Measurements from ENCODE around the gene SH3GL1. TPM values are rescaled to one million over a fixed set of nuclear protein-coding genes. Genes with fewer than 3 reads are reported as not detected.

SH3GL1 gene
- total RNA-seq, 4 donors from 2014 or later: 109 to 117 (median 112) TPM

DNA sequence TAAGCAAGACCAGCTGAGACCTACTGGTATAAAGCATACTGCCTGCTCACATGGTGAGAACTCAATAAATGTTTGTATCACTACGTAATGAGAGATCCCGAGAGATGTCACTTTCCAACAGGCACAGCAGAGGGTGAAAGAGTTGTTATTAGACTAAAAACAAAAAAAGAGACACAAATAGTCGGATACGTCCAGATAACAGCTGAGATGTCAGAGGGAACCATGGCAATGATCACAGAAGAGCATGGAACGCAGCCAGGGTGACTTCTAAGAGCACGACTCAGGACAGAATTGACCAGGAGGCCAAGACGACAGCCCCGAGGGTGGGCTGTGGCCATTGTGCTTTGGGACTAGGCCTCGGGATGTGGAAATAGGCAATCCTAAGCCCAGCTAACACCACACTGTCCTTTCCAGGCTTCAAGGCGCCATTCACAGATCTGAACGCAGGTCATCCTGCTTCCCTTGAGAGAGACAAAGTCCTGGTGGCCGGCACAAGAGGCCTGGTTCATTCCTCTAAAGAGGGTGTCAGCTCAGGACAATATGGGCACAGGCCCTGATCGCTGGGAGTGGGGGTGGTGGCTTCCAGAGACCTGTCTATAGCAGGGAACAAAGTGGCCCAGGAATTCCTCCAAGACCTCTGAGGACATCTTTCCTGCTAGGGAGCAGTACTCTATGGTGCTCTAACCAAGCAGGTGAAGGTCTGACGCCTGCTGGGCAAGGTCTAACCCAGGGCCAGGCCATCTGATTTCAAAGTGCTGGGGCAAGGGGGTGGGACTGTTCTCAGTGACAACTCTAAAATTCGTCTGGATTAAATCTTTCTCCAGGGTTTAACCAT is 3.2 kb downstream of the SH3GL1 start:
- intact Hi-C loops (cut with DNase I; ENCODE audit: low total_unique reads): no loop called here
- WGBS, 2 donors: 62 to 69% methylated on average over 14 to 15 of the region's 15 CpGs
- DNase-seq (ENCODE audit: low spot score in 2 of 2): no peak
- TF ChIP-seq POLR2A (IDR thresholded peaks at IDR 0.05): no peak
- TF ChIP-seq, protein P1, sequence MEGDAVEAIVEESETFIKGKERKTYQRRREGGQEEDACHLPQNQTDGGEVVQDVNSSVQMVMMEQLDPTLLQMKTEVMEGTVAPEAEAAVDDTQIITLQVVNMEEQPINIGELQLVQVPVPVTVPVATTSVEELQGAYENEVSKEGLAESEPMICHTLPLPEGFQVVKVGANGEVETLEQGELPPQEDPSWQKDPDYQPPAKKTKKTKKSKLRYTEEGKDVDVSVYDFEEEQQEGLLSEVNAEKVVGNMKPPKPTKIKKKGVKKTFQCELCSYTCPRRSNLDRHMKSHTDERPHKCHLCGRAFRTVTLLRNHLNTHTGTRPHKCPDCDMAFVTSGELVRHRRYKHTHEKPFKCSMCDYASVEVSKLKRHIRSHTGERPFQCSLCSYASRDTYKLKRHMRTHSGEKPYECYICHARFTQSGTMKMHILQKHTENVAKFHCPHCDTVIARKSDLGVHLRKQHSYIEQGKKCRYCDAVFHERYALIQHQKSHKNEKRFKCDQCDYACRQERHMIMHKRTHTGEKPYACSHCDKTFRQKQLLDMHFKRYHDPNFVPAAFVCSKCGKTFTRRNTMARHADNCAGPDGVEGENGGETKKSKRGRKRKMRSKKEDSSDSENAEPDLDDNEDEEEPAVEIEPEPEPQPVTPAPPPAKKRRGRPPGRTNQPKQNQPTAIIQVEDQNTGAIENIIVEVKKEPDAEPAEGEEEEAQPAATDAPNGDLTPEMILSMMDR (IDR thresholded peaks at IDR 0.05): no peak
- H3K4me3 ChIP-seq (ENCODE audit: low read depth, poor library complexity, severe bottlenecking): no peak overlapping the region

DNA sequence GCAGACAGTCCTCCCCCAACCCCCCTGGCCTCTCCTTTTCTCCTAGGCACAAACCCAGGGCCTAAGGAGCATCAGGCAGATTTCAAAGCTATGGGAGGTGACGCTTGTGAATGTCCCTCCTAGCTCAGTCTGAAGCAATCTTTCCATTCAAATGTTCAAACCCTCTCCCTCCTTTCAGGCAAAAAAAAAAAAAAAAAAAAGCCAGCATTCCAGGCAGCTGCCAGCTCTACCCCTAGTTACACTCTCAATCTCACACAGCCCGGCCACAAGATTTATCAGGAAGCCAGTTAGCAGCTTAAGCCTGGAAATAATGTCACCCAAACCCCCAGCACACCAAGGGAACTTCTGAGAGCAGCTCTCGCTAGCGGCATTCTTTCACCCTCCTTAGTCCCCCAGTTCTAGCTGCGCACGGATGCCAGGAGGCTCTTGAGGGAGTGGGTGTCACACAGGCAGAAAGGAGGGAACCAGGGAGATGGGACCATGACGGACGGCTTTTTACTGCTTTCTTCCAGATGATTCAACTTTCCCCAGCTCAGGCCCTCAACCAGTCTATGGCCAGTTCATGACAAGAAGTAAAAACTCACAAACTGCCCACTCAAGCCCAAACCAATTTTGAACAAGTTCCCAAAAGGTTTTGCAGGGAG is 6.3 kb downstream of the SH3GL1 start:
- DNase-seq (ENCODE audit: low spot score in 2 of 2): no peak
- H3K4me3 ChIP-seq (ENCODE audit: low read depth, poor library complexity, severe bottlenecking): no peak overlapping the region
- whole genome bisulfite sequencing, 2 donors: 33 to 53% methylated on average over 8 of the region's 8 CpGs
- intact Hi-C loops (cut with DNase I; ENCODE audit: low total_unique reads): no loop called here
- TF ChIP-seq POLR2A (IDR thresholded peaks at IDR 0.05): no peak
- TF ChIP-seq, protein P1 (IDR thresholded peaks at IDR 0.05): no peak

DNA sequence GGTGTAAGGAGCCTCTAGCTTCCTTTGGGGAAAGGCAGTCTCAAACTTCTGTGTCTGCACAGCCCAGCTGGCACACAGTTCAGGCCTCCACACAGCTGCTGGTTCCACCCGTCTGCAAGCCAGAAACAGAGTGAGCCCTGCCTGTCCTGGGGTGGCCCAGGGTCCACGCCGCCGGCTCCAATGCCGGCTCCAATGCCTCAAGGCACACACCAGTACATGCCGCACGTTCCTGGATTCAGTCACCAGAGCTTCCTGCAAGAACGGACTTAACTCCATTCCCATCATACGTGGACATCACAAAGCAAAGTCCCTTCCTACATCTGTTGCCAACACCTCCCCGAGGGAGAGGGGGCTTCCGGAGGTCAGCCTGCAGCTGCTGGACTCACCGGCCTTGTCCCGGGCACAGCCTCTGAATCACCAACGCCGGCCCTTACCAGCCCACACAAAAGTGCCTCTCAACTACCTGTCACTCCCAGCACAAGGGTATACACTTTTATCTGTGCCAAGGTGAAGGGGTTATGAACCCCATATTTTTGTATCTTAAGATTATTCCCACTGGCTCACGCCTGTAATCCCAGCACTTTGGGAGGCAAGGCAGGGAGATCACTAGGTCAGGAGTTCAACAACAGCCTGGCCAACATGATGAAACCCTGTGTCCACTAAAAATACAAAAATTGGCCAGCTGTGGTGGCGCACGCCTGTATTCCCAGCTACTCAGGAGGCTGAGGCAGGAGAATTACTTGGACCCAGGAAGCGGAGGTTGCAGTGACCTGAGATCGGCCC is 8.5 kb downstream of the SH3GL1 start:
- WGBS, 2 donors: 39 to 42% methylated on average over 20 of the region's 20 CpGs
- TF ChIP-seq POLR2A (IDR thresholded peaks at IDR 0.05): no peak
- TF ChIP-seq, protein P1 (IDR thresholded peaks at IDR 0.05): no peak
- no peak overlapping the region for H3K4me3 ChIP-seq (ENCODE audit: low read depth, poor library complexity, severe bottlenecking)
- no peak for DNase-seq (ENCODE audit: low spot score in 2 of 2)
- intact Hi-C loops (cut with DNase I; ENCODE audit: low total_unique reads): no loop called here

DNA sequence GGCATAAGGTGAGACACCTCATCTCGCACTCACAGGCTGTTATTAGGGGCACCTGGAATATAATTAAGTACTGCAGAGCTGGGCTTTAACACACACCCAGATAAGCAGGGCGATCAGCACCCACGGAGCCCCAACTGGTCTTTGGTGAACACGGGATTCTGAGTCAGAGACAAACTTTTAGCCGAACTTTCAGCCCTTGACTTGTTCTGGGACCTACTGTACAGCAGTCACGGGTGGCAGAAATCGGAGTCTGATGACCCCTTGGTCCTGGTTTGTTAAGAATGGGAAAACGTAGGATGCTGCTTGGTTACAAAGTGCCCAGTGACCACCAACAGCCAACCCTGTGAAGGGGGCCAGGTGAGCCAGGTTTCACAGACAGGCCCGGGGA is 9.0 kb downstream of the SH3GL1 start:
- TF ChIP-seq, protein P1 (IDR thresholded peaks at IDR 0.05): no peak
- no peak for TF ChIP-seq POLR2A (IDR thresholded peaks at IDR 0.05)
- WGBS, 2 donors: 55 to 67% methylated on average over 9 of the region's 9 CpGs
- DNase-seq (ENCODE audit: low spot score in 2 of 2): no peak
- H3K4me3 ChIP-seq (ENCODE audit: low read depth, poor library complexity, severe bottlenecking): no peak overlapping the region
- intact Hi-C loops (cut with DNase I; ENCODE audit: low total_unique reads): no loop called here

DNA sequence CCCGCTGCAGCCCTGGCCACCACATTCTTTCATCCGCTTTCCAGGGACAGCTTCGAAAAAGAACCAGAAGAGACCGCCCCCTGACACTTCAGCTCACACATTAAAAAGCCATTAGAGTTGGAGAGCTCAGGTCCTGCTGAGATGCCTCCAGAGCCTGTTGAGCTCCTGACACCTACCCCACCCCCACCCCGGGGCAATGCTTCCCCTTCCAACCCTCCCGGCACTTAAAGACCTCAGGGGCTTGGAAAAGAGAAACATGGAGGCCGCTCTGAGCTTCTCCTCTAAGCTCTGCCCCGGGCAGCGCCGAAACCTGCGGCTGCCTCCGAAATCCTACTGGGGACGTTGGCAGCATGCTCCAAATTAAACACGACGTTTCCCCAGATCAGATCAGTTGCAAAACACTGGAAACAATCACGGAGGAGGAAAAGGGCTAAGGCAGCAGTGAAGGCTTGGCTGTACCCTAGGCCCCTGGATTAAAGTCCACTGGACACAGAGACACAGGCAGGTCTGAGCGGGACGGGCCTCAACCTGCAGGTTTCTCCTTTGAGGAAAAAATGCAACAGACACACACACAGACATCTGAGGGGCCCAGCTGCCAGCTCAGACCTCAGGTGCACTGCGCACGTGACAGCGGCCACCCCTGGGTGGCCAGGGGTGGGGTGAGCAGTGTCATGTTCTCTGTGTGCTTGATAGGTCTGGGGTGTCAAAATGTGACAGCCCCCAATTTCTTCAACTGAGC is 9.6 kb downstream of the SH3GL1 start:
- intact Hi-C loops (cut with DNase I; ENCODE audit: low total_unique reads): no loop called here
- TF ChIP-seq, protein P1 (IDR thresholded peaks at IDR 0.05): no peak
- TF ChIP-seq POLR2A (IDR thresholded peaks at IDR 0.05): no peak
- no peak overlapping the region for H3K4me3 ChIP-seq (ENCODE audit: low read depth, poor library complexity, severe bottlenecking)
- whole genome bisulfite sequencing, 2 donors: 24 to 33% methylated on average over 21 of the region's 21 CpGs
- no peak for DNase-seq (ENCODE audit: low spot score in 2 of 2)
